ENCODE measurements around the gene PRKCB. TPM values are rescaled to one million over a fixed set of nuclear protein-coding genes. Genes with fewer than 3 reads are reported as not detected.

The PRKCB gene
- 10 to 100 TPM; 56.3 to 57.9 TPM for total RNA-seq

- Mint-ChIP-seq H3K36me3 (peaks cover 6% of the 10 kb centered on the region), H3K4me3 (peak within 1 kb of the TSS; percentile 94), H3K27ac (peak within 1 kb of the TSS; percentile 83), H3K27me3 (peaks cover 2% of the 10 kb centered on the region), H3K9me3 (peaks cover 1% of the 10 kb centered on the region), H3K4me1 (ENCODE audit: low read depth) (peaks cover 56% of the 10 kb centered on the region)
- peak; percentile 94 for DNase-seq
- ChIA-PET POLR2A (interaction anchor here (1.1 to 1.2 kb wide), 2 partner anchors 24 to 32 kb away, joined by 3 read pairs; no protein-coding TSS in a partner anchor), CTCF (interaction anchor here (0.6 to 1.1 kb wide), 4 partner anchors 8 to 179 kb away, joined by 3 to 4 read pairs (median 3); no protein-coding TSS in a partner anchor)
- intact Hi-C loops (cut with micrococcal nuclease): loop anchor here (1.0 kb wide), 1 partner anchor 8 kb away; no protein-coding TSS in a partner anchor
These were observed at the start of gene PRKCB for GRCh38 chr16:23835390-23836077. TSS of gene PRKCB (plus strand) at chr16:23835983.

DNA sequence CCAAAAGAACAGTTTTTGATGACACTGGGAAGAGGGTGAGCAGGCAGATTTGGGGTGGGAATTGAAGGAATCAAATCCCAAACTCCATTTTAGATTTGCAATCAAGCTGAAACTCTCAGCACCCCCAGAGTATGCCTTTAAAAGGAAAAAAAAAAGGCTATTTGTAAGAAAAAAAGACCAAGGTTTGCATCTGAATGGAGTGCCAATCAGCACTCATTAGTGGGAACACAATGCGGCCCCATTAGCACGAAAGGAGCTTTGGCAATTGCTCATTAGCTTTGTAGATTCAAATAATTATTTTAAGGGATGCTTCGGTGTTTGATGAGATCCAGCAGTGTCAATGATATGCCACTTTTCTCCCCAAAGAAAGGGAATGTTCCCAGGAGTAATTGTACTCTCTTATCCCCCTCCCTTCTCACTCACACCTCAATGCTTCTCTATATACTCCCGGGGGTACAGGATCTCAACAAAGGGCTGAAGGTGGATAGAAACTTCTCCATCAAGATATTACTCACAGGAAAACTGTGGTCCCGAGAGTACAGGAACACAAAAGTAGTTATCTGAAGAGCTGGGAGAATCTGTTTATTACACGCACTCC, 48.7 kb upstream of the PRKCB start:
- Mint-ChIP-seq H3K4me1 (ENCODE audit: low read depth) (no peaks in the 10 kb centered on the region), H3K9me3 (no peaks in the 10 kb centered on the region), H3K36me3 (no peaks in the 10 kb centered on the region), H3K27me3 (peaks cover 12% of the 10 kb centered on the region), H3K4me3 (no peak overlapping the region), H3K27ac (no peak overlapping the region)
- ChIA-PET CTCF (no interaction called here), POLR2A (no interaction called here)
- intact Hi-C loops (cut with micrococcal nuclease): no loop called here
- no peak for DNase-seq

DNA sequence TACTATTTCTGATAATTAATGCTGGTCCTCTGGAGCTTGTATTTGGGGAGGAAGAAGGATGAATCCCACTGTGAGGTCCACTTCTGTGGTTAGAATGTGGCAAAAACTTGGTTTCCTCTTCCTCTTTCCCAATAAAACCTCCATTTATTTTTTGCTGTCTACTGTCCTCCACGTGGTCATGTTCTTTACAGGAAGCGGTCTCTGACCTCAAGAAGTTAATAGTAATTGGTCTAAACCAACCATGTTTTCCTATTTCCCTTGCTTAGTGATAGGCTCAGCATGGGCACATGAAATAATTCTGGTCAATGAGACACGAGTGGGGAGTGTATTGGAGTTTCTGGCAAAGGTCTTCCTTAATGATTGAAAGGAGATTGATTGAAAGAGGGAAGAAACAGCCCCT, 47.1 kb upstream of the PRKCB start:
- no peak overlapping the region for H3K27ac Mint-ChIP-seq
- H3K36me3 Mint-ChIP-seq: no peaks in the 10 kb centered on the region
- H3K27me3 Mint-ChIP-seq: peaks cover 8% of the 10 kb centered on the region
- H3K4me3 Mint-ChIP-seq: no peak overlapping the region
- DNase-seq: no peak
- no peaks in the 10 kb centered on the region for H3K9me3 Mint-ChIP-seq
- POLR2A ChIA-PET: no interaction called here
- CTCF ChIA-PET: interaction anchor here (1.0 to 2.4 kb wide), 3 partner anchors 12 to 222 kb away, joined by 3 to 8 read pairs (median 3); no protein-coding TSS in a partner anchor
- intact Hi-C loops (cut with micrococcal nuclease): no loop called here
- no peaks in the 10 kb centered on the region for H3K4me1 Mint-ChIP-seq (ENCODE audit: low read depth)

DNA sequence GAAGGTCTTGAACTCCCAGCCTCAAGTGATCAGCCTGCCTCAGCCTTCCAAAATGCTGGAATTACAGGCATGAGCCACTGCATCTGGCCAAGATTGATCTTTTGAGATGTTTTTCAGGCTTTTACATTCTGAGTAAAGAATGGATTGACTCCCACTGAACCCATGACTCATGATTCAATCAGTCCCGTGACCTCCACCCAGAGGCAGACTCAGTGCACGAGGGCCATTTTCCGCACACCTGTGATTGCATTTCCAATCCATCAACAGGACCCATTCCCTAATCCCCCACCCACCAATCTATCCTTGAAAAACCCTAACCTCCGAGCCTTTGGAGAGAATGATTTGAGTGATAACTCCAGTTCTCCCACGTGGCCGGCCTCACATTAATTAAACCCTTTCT, 40.4 kb upstream of the PRKCB start:
- ChIA-PET CTCF (no interaction called here), POLR2A (no interaction called here)
- H3K4me3 Mint-ChIP-seq: no peak overlapping the region
- H3K36me3 Mint-ChIP-seq: no peaks in the 10 kb centered on the region
- H3K27me3 Mint-ChIP-seq: no peaks in the 10 kb centered on the region
- DNase-seq: no peak
- no peaks in the 10 kb centered on the region for H3K9me3 Mint-ChIP-seq
- no peaks in the 10 kb centered on the region for H3K4me1 Mint-ChIP-seq (ENCODE audit: low read depth)
- no peak overlapping the region for H3K27ac Mint-ChIP-seq
- intact Hi-C loops (cut with micrococcal nuclease): no loop called here

- H3K27ac Mint-ChIP-seq: no peak overlapping the region
- intact Hi-C loops (cut with micrococcal nuclease): no loop called here
- CTCF ChIA-PET: interaction anchor here (0.5 to 12.1 kb wide), 5 partner anchors 9 to 457 kb away, joined by 3 to 387 read pairs (median 5); no protein-coding TSS in a partner anchor
These were observed 38.8 kb upstream of the PRKCB start for GRCh38 chr16:23796941-23797340.

DNA sequence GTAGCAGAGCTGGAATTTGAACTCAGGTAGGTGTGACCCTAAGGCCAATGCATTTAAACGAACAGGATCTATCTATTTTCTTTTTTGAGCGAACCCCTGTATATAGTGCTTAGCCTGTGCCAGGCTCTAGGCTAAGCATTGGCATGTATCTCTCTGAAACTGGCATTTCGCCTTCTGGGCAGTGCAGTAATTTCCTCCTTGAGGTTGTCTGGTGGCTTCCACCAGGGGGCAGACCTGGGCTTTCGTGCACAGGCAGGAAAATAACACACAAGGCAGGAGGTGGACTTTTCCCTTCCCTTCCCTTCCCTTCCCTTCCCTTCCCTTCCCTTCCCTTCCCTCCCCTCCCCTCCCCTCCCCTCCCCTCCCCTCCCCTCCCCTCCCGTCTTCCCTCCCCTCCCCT, 34.4 kb upstream of the PRKCB start:
- POLR2A ChIA-PET: no interaction called here
- no peaks in the 10 kb centered on the region for H3K9me3 Mint-ChIP-seq
- H3K4me1 Mint-ChIP-seq (ENCODE audit: low read depth): peaks cover 9% of the 10 kb centered on the region
- no peaks in the 10 kb centered on the region for H3K27me3 Mint-ChIP-seq
- peak; percentile 83 for DNase-seq
- no peak overlapping the region for H3K27ac Mint-ChIP-seq
- intact Hi-C loops (cut with micrococcal nuclease): loop anchor here (1.0 kb wide), 1 partner anchor 235 kb away; no protein-coding TSS in a partner anchor
- H3K4me3 Mint-ChIP-seq: no peak overlapping the region
- CTCF ChIA-PET: interaction anchor here (0.6 to 12.1 kb wide), 15 partner anchors 10 to 452 kb away, joined by 3 to 387 read pairs (median 3); no protein-coding TSS in a partner anchor
- no peaks in the 10 kb centered on the region for H3K36me3 Mint-ChIP-seq

More at GRCh38 chr16:23796941-23797340, 38.8 kb upstream of the PRKCB start:
- H3K4me1 Mint-ChIP-seq (ENCODE audit: low read depth): no peaks in the 10 kb centered on the region
- no peak for DNase-seq
- no peaks in the 10 kb centered on the region for H3K36me3 Mint-ChIP-seq
- H3K9me3 Mint-ChIP-seq: no peaks in the 10 kb centered on the region
- H3K27me3 Mint-ChIP-seq: no peaks in the 10 kb centered on the region
- no peak overlapping the region for H3K4me3 Mint-ChIP-seq
- POLR2A ChIA-PET: no interaction called here

GRCh38 chr16:23802776-23803175, 33.0 kb upstream of the PRKCB start:
- Mint-ChIP-seq H3K4me1 (ENCODE audit: low read depth) (peaks cover 9% of the 10 kb centered on the region), H3K36me3 (no peaks in the 10 kb centered on the region), H3K9me3 (no peaks in the 10 kb centered on the region), H3K27ac (no peak overlapping the region), H3K4me3 (no peak overlapping the region), H3K27me3 (no peaks in the 10 kb centered on the region)
- intact Hi-C loops (cut with micrococcal nuclease): loop anchor here (1.0 to 2.0 kb wide), 6 partner anchors 25 to 702 kb away; no protein-coding TSS in a partner anchor
- CTCF ChIA-PET: interaction anchor here (0.6 to 12.1 kb wide), 34 partner anchors 14 to 702 kb away, joined by 3 to 387 read pairs (median 4); no protein-coding TSS in a partner anchor
- POLR2A ChIA-PET: interaction anchor here (0.6 to 1.3 kb wide), 3 partner anchors 31 to 234 kb away, joined by 3 to 4 read pairs (median 3); no protein-coding TSS in a partner anchor
- no peak for DNase-seq

DNA sequence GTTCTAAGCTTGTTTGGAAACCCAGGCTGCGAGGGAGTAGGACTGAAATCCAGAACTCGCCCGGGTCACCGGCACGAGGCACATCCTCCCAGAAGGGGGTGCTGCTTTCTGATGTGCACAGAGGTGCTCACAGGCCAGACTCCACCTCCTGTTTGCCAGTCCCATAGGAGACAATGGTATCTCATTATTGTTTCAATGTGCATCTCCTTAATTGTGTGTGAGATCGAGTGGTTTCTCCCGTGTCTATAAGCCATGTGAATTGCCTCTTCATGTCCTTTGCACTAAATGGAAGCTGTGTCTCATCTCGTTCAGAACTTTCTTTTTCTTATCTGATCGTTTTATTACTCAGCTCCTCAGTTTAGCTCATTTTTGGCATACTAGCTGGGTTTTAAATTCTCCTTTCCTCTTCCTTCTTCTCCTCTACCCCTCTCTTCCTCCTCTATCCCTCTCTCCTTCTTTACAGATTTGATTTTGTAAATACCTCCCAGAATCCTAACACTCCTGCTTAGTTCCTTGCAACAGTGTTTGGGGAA, 32.1 kb upstream of the PRKCB start:
- H3K4me1 Mint-ChIP-seq (ENCODE audit: low read depth): peaks cover 9% of the 10 kb centered on the region
- H3K27ac Mint-ChIP-seq: no peak overlapping the region
- DNase-seq: peak; percentile 78
- H3K9me3 Mint-ChIP-seq: no peaks in the 10 kb centered on the region
- peak overlapping the region; percentile 17 for H3K4me3 Mint-ChIP-seq
- ChIA-PET CTCF (interaction anchor here (0.6 to 12.1 kb wide), 43 partner anchors 8 to 701 kb away, joined by 3 to 387 read pairs (median 4); no protein-coding TSS in a partner anchor), POLR2A (interaction anchor here (0.6 to 1.3 kb wide), 6 partner anchors 23 to 233 kb away, joined by 3 to 5 read pairs (median 3); partner anchors contain the start of gene PRKCB)
- intact Hi-C loops (cut with micrococcal nuclease): loop anchor here (1.0 to 2.0 kb wide), 6 partner anchors 24 to 701 kb away; no protein-coding TSS in a partner anchor
- no peaks in the 10 kb centered on the region for H3K36me3 Mint-ChIP-seq
- H3K27me3 Mint-ChIP-seq: no peaks in the 10 kb centered on the region

- no peak overlapping the region for H3K27ac Mint-ChIP-seq
- H3K27me3 Mint-ChIP-seq: no peaks in the 10 kb centered on the region
- no peaks in the 10 kb centered on the region for H3K36me3 Mint-ChIP-seq
- H3K4me3 Mint-ChIP-seq: no peak overlapping the region
- DNase-seq: no peak
- intact Hi-C loops (cut with micrococcal nuclease): no loop called here
- H3K4me1 Mint-ChIP-seq (ENCODE audit: low read depth): peaks cover 9% of the 10 kb centered on the region
- CTCF ChIA-PET: interaction anchor here (0.8 to 12.1 kb wide), 3 partner anchors 70 to 230 kb away, joined by 3 to 387 read pairs (median 12); no protein-coding TSS in a partner anchor
- H3K9me3 Mint-ChIP-seq: no peaks in the 10 kb centered on the region
- POLR2A ChIA-PET: no interaction called here
These were observed 28.8 kb upstream of the PRKCB start for GRCh38 chr16:23807028-23807427.

DNA sequence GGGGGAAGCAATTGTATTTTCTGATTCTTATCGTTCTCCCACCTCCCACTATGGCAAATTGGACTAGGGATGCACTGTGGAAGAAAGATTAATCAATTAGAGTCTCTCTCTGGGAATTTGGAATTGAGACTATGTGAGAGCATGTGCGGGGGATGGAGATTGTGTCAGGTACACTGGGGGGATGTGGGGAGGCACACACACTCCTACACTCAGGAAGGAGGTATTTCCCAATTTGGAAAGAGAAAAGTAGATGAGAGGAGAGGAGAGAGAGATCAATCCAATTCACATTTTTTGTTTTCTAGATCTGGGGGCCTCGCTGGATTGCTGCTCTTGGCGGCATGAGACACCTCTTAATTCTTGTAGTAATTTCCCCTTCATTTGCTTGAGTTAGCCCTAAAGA, 14.3 kb upstream of the PRKCB start:
- no peaks in the 10 kb centered on the region for H3K9me3 Mint-ChIP-seq
- H3K27me3 Mint-ChIP-seq: peaks cover 2% of the 10 kb centered on the region
- peaks cover 8% of the 10 kb centered on the region for H3K4me1 Mint-ChIP-seq (ENCODE audit: low read depth)
- no peak overlapping the region for H3K4me3 Mint-ChIP-seq
- no peaks in the 10 kb centered on the region for H3K36me3 Mint-ChIP-seq
- ChIA-PET POLR2A (no interaction called here), CTCF (interaction anchor here (2.0 to 2.4 kb wide), 2 partner anchors 18 to 189 kb away, joined by 8 read pairs; no protein-coding TSS in a partner anchor)
- no peak for DNase-seq
- H3K27ac Mint-ChIP-seq: no peak overlapping the region
- intact Hi-C loops (cut with micrococcal nuclease): no loop called here

DNA sequence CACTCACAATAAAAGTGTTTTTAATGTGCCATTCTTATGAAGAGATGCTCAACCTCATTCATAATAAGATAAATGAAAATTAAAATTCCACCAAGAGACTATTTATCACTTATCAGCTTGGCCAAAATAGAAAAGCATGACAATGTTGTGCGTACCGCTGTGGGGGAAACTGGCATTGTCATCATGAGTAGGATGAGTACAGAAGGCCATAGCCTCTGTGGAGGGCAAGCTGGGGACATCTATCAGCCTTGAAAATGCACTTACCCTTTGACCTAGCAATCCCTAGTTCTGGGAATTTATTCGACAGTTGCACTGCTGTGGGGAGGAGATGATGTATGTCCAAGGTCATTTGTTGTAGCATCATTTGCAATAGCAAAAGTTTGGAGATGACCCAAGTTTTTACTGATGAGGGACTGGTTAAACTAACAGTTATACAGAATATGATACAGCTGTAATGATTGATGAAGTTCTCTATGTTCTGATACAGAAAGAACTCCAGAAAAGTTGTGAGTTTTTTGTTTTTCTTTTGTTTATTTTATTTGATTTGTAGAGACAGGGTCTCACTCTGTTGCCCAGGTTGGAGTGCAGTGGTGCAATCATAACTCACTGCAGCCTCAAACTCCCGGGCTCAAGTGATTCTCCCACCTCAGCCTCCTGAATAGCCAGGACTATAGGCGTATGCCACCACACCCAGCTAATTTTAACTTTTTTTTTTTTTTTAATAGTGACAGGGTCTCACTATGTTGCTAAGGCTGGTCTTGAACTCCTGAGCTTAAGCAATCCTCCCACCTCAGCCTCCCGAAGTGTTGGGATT, 13.7 kb upstream of the PRKCB start:
- H3K4me3 Mint-ChIP-seq: no peak overlapping the region
- no peaks in the 10 kb centered on the region for H3K27me3 Mint-ChIP-seq
- H3K36me3 Mint-ChIP-seq: no peaks in the 10 kb centered on the region
- no peaks in the 10 kb centered on the region for H3K9me3 Mint-ChIP-seq
- peaks cover 14% of the 10 kb centered on the region for H3K4me1 Mint-ChIP-seq (ENCODE audit: low read depth)
- DNase-seq: no peak
- intact Hi-C loops (cut with micrococcal nuclease): no loop called here
- ChIA-PET POLR2A (no interaction called here), CTCF (interaction anchor here (2.0 to 2.4 kb wide), 2 partner anchors 19 to 188 kb away, joined by 8 read pairs; no protein-coding TSS in a partner anchor)
- H3K27ac Mint-ChIP-seq: no peak overlapping the region

All from activated CD4-positive, alpha-beta memory T cell treated with anti-CD3 and anti-CD28 coated beads for 36 hours (primary cell).